Ishikawa (cell line): ENCODE results near the gene DEPDC1B.
A peak's percentile ranks its signal among the peaks of the same experiment; 100 is the strongest.

ENCODE experiments used
- CEBPB ChIP-seq: IDR thresholded peaks from 2 replicates; pipeline ENCODE4 v1.6.1; 2012
- CREB1 ChIP-seq: IDR thresholded peaks from 2 replicates; pipeline ENCODE4 v1.6.1; 2012; ENCODE audit warnings: low read depth
- EGR1 ChIP-seq: IDR thresholded peaks from 2 replicates; pipeline ENCODE4 v1.6.1; 2012
- EP300 ChIP-seq: IDR thresholded peaks from 2 replicates; pipeline ENCODE4 v1.6.1; 2012; ENCODE audit warnings: borderline replicate concordance
- FOXM1 ChIP-seq: IDR thresholded peaks from 2 replicates; pipeline ENCODE4 v1.6.1; 2012; ENCODE audit warnings: low read depth, borderline replicate concordance
- NFIC ChIP-seq: IDR thresholded peaks from 2 replicates; pipeline ENCODE4 v1.6.1; 2012
- RAD21 ChIP-seq: IDR thresholded peaks from 2 replicates; pipeline ENCODE4 v1.6.1; 2012; ENCODE audit warnings: low read depth
- TAF1 ChIP-seq: IDR thresholded peaks from 2 replicates; pipeline ENCODE4 v1.6.1; 2012; ENCODE audit warnings: low read depth, mild to moderate bottlenecking
- TCF12 ChIP-seq: IDR thresholded peaks from 2 replicates; pipeline ENCODE4 v1.6.1; 2012; ENCODE audit warnings: low read depth
- TEAD4 ChIP-seq: IDR thresholded peaks from 2 replicates; pipeline ENCODE4 v1.6.1; 2012
- YY1 ChIP-seq: IDR thresholded peaks from 2 replicates; pipeline ENCODE4 v1.6.1; 2012; ENCODE audit warnings: low read depth
- ZBTB7A ChIP-seq: IDR thresholded peaks from 2 replicates; pipeline ENCODE4 v1.6.1; 2012; ENCODE audit warnings: low read depth
- TF ChIP-seq, protein P1 (sequence below): IDR thresholded peaks from 2 replicates; pipeline ENCODE4 v1.6.1; 2012
- TF ChIP-seq, protein P2 (sequence below): IDR thresholded peaks from 2 replicates; pipeline ENCODE4 v1.6.1; 2012; ENCODE audit warnings: low read depth, mild to moderate bottlenecking
- TF ChIP-seq, protein P3 (sequence below): IDR thresholded peaks from 2 replicates; pipeline ENCODE4 v1.6.1; 2012

DEPDC1B gene

DNA sequence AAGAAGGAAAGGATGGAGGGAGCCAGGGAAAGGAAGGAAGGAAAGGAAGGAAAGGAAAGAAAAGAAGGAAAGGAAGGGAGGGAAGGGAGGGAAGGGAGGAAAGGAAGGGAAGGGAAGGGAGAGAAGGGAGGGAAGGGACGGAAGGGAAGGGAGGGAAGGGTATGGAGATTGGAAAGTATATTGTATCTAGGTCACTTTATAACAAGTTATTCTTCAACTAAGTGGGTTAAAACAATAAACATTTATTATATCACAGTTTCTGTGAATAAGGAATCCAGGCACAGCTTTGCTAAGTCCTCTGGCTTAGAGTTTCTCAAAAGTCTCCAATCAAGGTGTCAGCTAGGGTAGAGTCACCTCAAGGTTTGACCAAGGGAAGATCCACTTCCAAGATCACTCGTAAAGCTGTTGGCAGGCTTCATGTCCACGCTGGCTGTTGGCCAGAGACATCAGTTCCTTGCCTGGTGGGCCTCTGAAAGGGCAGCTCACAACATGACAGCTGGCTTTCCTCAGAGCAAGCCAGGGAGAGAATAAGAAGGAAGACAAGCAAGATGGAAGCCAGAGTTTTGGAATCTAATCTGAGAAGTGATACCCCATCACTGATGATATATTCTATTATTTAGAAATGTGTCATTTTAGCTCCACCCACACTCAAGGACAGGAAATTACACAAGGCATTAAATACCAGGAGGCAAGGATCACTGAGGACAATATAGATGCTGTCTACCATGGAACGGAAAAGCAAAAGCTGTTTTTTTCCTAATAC, 105.1 kb downstream of the DEPDC1B start:
- TF ChIP-seq TAF1 (no peak), EP300 (no peak), YY1 (no peak), EGR1 (no peak), ZBTB7A (no peak), NFIC (no peak), CEBPB (no peak), TCF12 (no peak), RAD21 (no peak), FOXM1 (no peak)
- TF ChIP-seq, protein P1, sequence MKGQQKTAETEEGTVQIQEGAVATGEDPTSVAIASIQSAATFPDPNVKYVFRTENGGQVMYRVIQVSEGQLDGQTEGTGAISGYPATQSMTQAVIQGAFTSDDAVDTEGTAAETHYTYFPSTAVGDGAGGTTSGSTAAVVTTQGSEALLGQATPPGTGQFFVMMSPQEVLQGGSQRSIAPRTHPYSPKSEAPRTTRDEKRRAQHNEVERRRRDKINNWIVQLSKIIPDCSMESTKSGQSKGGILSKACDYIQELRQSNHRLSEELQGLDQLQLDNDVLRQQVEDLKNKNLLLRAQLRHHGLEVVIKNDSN, result no peak

DNA sequence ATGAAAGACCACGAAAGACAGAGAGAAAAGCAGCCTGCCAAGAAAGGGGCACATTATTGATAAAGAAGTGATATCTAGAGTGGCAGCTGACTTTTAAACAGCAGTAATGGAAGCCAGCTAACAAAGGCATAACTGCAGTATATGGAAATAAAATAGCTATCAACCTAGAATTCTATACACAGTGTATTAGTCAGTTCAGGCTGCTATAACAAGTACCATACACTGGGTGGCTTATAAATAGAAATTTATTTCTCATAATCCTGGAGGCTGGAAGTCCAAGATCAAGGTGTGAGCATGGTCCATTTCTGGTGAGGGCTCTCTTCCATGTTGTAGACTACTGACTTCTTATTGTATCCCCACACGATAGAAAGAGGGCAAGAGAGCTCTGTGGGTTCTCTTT, 109.8 kb downstream of the DEPDC1B start:
- no peak for TF ChIP-seq TAF1
- TF ChIP-seq YY1, result no peak
- TF ChIP-seq, protein P1, result no peak
- TF ChIP-seq, protein P2, sequence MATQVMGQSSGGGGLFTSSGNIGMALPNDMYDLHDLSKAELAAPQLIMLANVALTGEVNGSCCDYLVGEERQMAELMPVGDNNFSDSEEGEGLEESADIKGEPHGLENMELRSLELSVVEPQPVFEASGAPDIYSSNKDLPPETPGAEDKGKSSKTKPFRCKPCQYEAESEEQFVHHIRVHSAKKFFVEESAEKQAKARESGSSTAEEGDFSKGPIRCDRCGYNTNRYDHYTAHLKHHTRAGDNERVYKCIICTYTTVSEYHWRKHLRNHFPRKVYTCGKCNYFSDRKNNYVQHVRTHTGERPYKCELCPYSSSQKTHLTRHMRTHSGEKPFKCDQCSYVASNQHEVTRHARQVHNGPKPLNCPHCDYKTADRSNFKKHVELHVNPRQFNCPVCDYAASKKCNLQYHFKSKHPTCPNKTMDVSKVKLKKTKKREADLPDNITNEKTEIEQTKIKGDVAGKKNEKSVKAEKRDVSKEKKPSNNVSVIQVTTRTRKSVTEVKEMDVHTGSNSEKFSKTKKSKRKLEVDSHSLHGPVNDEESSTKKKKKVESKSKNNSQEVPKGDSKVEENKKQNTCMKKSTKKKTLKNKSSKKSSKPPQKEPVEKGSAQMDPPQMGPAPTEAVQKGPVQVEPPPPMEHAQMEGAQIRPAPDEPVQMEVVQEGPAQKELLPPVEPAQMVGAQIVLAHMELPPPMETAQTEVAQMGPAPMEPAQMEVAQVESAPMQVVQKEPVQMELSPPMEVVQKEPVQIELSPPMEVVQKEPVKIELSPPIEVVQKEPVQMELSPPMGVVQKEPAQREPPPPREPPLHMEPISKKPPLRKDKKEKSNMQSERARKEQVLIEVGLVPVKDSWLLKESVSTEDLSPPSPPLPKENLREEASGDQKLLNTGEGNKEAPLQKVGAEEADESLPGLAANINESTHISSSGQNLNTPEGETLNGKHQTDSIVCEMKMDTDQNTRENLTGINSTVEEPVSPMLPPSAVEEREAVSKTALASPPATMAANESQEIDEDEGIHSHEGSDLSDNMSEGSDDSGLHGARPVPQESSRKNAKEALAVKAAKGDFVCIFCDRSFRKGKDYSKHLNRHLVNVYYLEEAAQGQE, result no peak
- TF ChIP-seq NFIC, result no peak
- TF ChIP-seq CEBPB, result no peak

DNA sequence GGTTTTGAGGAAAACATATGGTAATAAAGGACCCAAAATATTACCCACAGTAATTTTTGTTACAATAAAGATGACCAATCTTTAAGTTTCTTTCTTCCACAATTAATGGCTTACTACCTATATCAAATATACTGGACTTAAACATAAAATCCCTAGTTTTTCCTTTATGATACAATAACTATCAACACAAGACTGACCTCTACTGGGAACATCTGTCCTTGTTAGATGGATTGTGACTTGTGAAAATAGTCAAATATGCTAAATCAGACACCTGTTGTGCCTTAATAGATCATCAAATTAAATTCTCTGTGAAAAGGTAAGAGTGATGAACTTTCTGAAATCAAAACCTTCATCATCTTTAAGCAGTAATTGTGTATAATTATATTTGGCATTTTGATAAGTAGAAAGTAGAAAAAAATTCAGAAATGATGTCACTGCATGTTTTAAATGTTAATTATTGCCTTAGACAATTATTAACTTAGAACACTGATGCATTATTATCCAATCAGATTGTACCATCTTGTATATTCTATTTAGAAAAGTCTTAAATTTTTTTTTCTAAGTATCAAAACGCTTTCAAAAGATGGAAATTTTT, 113.6 kb downstream of the DEPDC1B start:
- no peak for TF ChIP-seq CREB1
- TF ChIP-seq, protein P1, result no peak
- TF ChIP-seq RAD21, result peak; percentile 31; the same call in 1 of the 2 replicates

DNA sequence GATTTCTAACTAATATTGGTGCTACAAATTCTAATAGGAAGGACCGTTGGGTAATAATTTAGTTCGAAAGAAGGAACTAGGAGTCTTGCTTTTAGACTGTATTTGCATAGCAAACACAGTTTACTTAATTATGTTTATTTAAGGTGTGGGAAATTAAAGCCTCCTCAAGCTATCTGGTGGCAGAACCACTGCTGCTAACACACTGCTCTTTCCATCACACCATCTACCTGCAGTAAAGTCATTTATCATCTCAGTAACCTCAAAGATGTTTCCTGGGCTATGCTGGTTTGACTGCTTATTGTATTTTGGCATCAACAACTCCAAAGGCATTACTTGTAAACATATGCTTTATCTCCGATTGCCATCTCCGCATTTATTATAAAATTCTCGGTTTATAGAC, 114.3 kb downstream of the DEPDC1B start:
- TF ChIP-seq TCF12 (no peak), TEAD4 (no peak), NFIC (no peak), CEBPB (no peak), EP300 (no peak)

DNA sequence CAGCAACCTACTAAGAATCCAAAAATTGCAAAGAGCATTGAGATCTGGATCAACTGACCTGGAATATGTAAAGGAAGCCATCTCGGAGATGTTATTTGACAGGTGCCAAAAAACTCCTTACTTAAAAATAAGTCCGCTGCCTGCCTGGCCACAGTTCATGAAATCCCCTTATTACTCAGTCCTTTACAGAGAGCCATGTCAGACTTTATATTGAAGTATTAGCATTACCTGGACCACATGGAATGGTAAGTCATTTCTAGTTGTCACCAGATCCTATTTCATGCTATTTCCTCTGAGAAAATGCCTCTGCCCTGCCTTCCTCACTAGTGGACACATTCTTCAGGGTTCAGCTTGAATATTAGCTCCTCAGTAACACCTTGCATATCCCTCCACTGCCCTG, 115.7 kb downstream of the DEPDC1B start:
- TF ChIP-seq TAF1, result no peak
- TF ChIP-seq NFIC, result no peak
- TF ChIP-seq, protein P1, result no peak
- TF ChIP-seq ZBTB7A, result no peak

DNA sequence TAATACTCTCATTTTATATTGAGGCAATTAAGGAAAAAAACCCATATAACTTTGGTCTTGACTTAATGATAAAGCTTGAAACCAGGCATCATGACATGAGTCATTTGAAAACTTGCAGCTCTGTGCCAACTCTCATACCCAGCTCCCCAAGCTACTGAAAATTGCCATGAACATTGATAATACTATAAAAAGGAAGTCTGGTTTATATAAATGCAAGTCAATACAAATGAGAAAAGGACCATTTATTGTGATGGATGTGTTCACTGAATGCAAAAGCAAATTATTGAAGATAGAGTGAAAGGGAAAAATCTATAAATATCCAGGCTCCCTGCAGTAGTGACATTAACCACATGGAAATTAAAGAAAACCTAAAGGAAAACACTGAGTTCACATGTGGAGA, 116.3 kb downstream of the DEPDC1B start:
- TF ChIP-seq RAD21 (no peak), TAF1 (no peak), ZBTB7A (no peak), EP300 (no peak), YY1 (no peak), NFIC (no peak), CEBPB (no peak), TEAD4 (no peak), CREB1 (no peak), EGR1 (no peak), TCF12 (no peak)
- TF ChIP-seq, protein P2, result no peak
- TF ChIP-seq, protein P3, sequence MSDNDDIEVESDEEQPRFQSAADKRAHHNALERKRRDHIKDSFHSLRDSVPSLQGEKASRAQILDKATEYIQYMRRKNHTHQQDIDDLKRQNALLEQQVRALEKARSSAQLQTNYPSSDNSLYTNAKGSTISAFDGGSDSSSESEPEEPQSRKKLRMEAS, result no peak
- TF ChIP-seq, protein P1, result no peak
